ENCODE measurements around the gene TRIO. TPM values are rescaled to one million over a fixed set of nuclear protein-coding genes. Genes with fewer than 3 reads are reported as not detected.

TRIO gene
- total RNA-seq, 3 donors from 2014 or later (not counting 1 experiment from before 2014, with no cell fraction given): 84.6 to 136 (median 94.3) TPM

DNA sequence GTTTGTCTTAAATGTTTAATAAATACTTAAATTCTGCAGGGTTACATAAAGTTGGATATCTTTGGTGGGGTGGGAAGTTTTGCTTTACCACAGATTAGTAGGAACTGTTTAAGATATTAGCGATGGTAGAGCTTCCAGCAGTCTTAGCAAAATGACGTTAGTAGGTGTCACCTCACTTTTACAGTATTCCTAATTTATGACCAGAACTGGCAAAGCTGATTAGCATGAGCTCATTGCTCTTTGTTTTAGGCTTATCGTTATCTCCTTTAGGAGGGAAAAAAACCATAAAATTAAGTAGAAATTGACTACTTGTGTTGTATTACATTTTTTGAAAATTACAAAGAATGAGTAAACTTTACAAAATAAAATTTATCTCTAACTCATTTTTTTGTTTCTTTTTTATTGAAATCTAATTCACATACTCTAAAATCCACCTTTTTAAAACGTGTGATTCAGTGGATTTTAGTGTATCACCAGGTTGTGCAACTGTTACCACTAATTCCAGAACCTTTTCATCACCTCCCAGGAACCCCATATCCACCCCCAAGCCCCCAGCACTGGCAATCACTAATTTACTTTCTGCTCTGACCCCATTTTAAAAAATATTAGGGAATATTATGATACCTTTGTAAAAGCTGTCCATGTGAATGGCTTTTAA lies 129.5 kb downstream of the TRIO start:
- Mint-ChIP-seq H3K9me3 (no peaks in the 10 kb centered on the region), H3K36me3 (no peaks in the 10 kb centered on the region), H3K27ac (no peak overlapping the region), H3K4me3 (no peak overlapping the region), H3K4me1 (peaks cover 0 to 23% of the 10 kb centered on the region in 2 donors), H3K27me3 (ENCODE audit: low read depth in 2 of 2) (no peaks in the 10 kb centered on the region)
- peaks cover 2% of the 10 kb centered on the region for H3K36me3 ChIP-seq (ENCODE audit: control insufficient read depth, insufficient read depth, low read length)
- WGBS (ENCODE audit: insufficient coverage): 94% methylated on average over 3 of the region's 4 CpGs
- H3K27ac ChIP-seq (ENCODE audit: low read length): no peak overlapping the region
- ATAC-seq (no peak), DNase-seq (no peak)
- no peaks in the 10 kb centered on the region for H3K9me3 ChIP-seq (ENCODE audit: control insufficient read depth, insufficient read depth, low read length)
- no peaks in the 10 kb centered on the region for H3K4me1 ChIP-seq (ENCODE audit: control insufficient read depth, insufficient read depth, low read length)
- intact Hi-C loops (cut with micrococcal nuclease): no loop called here
- no peak overlapping the region for H3K4me3 ChIP-seq (ENCODE audit: low read length)
- TF ChIP-seq, protein P1, sequence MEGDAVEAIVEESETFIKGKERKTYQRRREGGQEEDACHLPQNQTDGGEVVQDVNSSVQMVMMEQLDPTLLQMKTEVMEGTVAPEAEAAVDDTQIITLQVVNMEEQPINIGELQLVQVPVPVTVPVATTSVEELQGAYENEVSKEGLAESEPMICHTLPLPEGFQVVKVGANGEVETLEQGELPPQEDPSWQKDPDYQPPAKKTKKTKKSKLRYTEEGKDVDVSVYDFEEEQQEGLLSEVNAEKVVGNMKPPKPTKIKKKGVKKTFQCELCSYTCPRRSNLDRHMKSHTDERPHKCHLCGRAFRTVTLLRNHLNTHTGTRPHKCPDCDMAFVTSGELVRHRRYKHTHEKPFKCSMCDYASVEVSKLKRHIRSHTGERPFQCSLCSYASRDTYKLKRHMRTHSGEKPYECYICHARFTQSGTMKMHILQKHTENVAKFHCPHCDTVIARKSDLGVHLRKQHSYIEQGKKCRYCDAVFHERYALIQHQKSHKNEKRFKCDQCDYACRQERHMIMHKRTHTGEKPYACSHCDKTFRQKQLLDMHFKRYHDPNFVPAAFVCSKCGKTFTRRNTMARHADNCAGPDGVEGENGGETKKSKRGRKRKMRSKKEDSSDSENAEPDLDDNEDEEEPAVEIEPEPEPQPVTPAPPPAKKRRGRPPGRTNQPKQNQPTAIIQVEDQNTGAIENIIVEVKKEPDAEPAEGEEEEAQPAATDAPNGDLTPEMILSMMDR (IDR thresholded peaks at IDR 0.05): no peak
- H3K27me3 ChIP-seq (ENCODE audit: control insufficient read depth, insufficient read depth, low read length): no peaks in the 10 kb centered on the region

DNA sequence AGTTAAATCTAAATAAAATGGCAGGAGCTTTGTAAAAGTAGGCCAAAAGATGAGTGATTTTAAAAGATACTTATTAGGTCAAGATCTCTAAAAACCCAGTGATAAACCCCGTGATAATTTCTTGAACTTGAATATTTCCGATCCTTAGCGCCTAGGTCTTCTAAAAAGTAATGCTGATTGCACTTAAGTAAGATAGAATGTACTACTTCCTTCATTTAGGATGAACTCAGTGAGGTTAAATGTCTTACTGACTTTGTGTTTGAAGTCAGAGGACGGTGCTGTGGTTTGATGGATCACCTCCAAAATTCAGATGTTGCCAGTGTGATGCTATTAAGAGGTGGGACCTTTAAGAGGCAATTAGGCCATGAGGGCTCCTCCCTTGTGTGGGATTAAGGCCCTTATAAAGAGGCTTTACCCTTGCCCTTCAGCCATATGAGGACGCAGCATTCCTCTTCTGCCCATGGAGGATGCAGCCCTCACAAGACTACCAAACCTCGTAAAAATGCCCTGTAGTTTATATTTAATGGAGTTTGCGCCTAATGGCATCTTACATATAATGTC lies 130.1 kb downstream of the TRIO start:
- 86% methylated on average over 4 of the region's 7 CpGs for WGBS (ENCODE audit: insufficient coverage)
- ATAC-seq (no peak), DNase-seq (no peak)
- Histone ChIP-seq H3K36me3 (ENCODE audit: control insufficient read depth, insufficient read depth, low read length) (peaks cover 2% of the 10 kb centered on the region), H3K27ac (ENCODE audit: low read length) (no peak overlapping the region), H3K9me3 (ENCODE audit: control insufficient read depth, insufficient read depth, low read length) (no peaks in the 10 kb centered on the region), H3K27me3 (ENCODE audit: control insufficient read depth, insufficient read depth, low read length) (no peaks in the 10 kb centered on the region), H3K4me1 (ENCODE audit: control insufficient read depth, insufficient read depth, low read length) (no peaks in the 10 kb centered on the region), H3K4me3 (ENCODE audit: low read length) (no peak overlapping the region)
- Mint-ChIP-seq H3K27ac (no peak overlapping the region), H3K27me3 (ENCODE audit: low read depth in 2 of 2) (no peaks in the 10 kb centered on the region), H3K4me1 (peaks cover 0 to 20% of the 10 kb centered on the region in 2 donors), H3K4me3 (no peak overlapping the region), H3K36me3 (no peaks in the 10 kb centered on the region), H3K9me3 (no peaks in the 10 kb centered on the region)
- intact Hi-C loops (cut with micrococcal nuclease): no loop called here
- TF ChIP-seq, protein P1 (IDR thresholded peaks at IDR 0.05): no peak

DNA sequence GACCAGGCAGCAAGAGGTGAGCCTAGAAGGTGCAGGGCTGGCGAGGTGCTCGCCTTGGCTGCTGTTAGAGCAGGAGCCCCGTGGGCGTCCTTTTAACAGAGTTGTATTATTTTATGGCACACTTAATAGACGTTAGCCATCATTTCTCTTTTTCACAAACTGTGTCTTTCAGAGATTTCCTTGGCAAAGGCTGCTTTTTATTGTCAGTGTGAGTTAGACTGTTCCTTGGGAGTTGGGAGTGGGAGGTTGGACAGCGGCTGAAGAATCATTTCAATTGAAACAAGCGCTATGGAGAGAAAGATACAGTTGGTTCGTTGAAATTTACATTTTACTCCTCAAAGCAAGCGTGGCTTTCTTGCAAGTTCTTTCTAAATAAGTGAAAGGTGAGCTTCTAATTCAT lies 133.2 kb downstream of the TRIO start:
- ATAC-seq (no peak), DNase-seq (no peak)
- H3K4me3 Mint-ChIP-seq: no peak overlapping the region
- H3K36me3 ChIP-seq (ENCODE audit: control insufficient read depth, insufficient read depth, low read length): peaks cover 2% of the 10 kb centered on the region
- H3K36me3 Mint-ChIP-seq: no peaks in the 10 kb centered on the region
- no peak overlapping the region for H3K27ac Mint-ChIP-seq
- H3K27me3 Mint-ChIP-seq (ENCODE audit: low read depth in 2 of 2): no peaks in the 10 kb centered on the region
- peaks cover 0 to 20% of the 10 kb centered on the region in 2 donors for H3K4me1 Mint-ChIP-seq
- H3K27ac ChIP-seq (ENCODE audit: low read length): no peak overlapping the region
- no peaks in the 10 kb centered on the region for H3K9me3 Mint-ChIP-seq
- intact Hi-C loops (cut with micrococcal nuclease): no loop called here
- H3K4me3 ChIP-seq (ENCODE audit: low read length): no peak overlapping the region
- H3K9me3 ChIP-seq (ENCODE audit: control insufficient read depth, insufficient read depth, low read length): no peaks in the 10 kb centered on the region
- no peaks in the 10 kb centered on the region for H3K4me1 ChIP-seq (ENCODE audit: control insufficient read depth, insufficient read depth, low read length)
- no peaks in the 10 kb centered on the region for H3K27me3 ChIP-seq (ENCODE audit: control insufficient read depth, insufficient read depth, low read length)
- TF ChIP-seq, protein P1 (IDR thresholded peaks at IDR 0.05): no peak
- WGBS (ENCODE audit: insufficient coverage): 95% methylated on average over 9 of the region's 9 CpGs
